HTERT RPE-1 (cell line): ENCODE measurements around the gene OTUD3.
"Not testable (repeated sequence)": the region's sequence is repeated elsewhere in the genome, so short reads cannot be mapped to it uniquely, and the experiment has no call there.

Experiments used
- in situ Hi-C: fragments of 300-500 bp; cut with MboI; formaldehyde crosslinking; loops from 4 replicates; pipeline ENCODE4 v1.14.3; 2020; ENCODE audit warnings: low sequenced_read_pairs

Gene OTUD3

DNA sequence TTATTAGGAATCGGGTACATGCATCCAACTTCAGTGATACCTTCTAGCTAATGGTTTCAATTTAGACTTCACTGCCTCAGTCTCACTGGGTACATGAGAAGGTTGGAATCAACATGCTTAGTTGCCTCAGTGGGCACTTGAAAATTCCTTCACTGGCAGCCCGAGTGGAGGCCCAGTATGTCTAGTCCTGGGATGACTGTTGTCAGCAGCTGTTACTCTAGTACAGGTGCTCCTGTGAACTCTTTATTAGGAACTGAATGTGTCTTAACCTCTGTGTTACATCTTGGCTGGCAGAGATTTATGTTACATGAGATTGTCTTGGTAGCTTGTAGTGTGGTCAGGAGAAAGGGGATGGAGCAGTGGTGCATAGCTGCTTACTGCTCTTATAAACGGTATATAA is 27.8 kb downstream of the OTUD3 start:
- in situ Hi-C loops = no loop called here

- in situ Hi-C loops = no loop called here
These were observed 28.5 kb downstream of the OTUD3 start for GRCh38 chr1:19910650-19911049.

DNA sequence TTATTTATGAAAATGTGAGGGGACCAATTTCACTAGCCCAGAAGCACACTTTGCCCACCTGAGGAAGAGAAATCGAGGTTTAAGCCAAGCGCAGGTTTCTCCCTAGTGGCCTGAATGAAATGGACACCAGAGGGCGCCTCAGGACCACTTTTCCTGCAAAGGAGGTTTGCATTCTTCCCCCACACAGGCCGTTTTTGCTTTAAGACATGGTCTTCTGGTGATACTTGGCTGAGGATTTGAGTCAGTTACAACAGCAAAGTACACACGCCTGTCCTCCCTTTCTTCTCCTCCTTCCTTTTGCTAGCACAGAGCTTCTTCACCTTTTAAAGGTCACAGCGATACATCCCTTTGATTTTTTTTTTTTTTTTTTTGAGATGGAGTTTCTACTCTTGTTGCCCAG is 35.9 kb downstream of the OTUD3 start:
- in situ Hi-C loops = no loop called here

DNA sequence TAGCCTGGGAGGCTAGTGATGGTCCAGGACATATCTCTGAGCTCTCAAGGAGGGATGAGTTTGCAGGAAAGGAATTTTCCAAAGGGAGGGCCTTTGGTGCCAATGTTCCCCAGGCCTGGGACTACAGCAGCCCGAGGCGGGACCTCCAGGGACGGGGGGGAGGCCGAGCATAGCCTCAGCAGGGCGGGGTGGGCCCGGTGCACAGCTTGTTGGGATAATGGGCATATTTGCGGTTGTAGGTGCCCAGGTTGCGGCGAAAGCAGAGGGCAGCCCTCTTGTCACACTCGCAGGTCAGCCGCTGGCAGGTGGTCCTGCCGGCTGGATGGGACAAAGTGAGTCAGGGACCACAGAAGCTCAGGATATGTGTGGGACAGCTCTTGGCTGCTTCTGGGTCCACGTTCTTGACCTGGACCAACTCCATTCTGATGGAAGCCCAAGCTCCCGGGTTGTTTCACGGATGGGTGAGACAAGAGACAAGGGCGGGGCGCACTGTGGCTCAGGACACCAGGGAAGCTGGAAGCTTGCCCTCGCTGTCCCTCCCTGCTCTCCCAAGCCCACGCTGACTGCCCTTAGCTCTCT is 38.0 kb downstream of the OTUD3 start:
- in situ Hi-C loops = no loop called here

DNA sequence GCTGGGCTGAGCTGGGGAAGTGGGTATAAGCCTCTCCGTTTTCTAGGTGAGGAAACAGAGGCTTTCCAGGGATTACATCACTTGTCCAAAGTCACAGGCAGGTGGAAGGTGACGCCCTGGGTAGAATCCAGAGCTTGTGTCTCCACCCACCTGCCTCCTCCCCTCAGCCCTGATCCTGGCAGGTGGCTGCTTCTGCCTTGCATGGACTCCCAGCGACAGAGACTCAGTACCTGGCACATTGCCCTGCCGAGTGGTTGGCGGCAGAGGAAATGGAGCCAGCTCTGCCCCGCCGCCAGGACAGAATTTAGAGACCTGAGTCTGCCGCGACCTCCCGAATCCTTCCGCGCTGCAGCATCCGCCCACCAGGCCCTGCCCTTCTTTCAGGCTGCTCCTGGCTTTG is 39.1 kb downstream of the OTUD3 start:
- in situ Hi-C loops = no loop called here

DNA sequence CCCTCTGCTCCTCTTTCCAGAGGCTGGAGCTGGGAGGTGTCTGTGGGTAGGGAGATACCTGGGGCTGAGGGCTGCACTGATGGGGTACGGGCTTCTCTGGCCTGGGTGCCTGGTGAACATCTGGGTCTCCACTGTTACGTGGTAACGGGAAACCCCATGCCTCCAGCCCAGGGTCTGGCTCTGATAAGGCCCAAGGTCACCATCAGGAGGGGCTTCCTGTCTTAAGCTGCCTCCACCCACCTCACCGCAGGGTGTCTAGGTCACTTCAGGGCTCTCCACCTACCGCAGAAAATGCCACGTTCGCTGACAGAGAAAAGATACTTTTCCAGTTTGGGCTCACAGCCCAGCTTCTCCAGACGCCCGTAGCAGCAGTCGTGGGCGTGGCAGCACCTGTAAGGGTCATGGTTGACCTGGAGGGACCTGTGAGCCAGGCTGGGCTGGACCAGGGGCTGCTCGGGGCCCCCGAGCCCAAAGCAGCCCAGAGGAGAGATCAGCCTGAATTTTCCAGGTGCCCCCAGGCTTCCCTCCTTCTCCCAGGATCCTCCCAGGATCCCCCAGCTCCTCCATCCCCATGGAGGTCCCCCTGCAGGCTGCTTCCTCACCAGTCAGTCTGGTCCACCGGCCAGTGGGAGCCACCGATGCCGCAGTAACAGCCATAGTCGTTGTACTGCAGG is 40.0 kb downstream of the OTUD3 start:
- in situ Hi-C loops = no loop called here

- in situ Hi-C loops = no loop called here
These were observed 41.1 kb downstream of the OTUD3 start, which contains the start of gene PLA2G2E for GRCh38 chr1:19923137-19923952. Gene PLA2G2E (minus strand): TSS chr1:19923617. CDS start chr1:19923559, 58 bp downstream.

DNA sequence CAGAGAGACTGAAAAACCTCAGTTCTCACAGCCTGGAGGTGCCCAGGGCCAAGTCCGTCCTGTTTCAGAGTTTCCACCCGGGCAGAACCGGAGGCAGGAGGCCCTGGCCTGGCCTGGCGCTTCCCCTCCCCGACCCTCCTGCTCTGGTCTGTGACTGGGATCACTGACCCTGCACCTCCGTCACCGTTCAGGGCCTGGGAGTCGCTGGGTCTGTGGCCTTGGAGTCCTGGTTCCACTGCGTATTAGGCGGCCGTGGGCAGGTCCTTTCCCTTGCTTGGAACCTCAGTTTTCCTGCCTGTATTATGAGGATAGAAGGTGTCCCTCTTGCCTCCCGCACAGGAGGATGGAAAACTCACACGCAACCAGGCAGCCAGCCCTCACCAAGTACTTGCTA is 41.8 kb downstream of the OTUD3 start:
- in situ Hi-C loops = no loop called here

GRCh38 chr1:19925342-19926070 is 43.3 kb downstream of the OTUD3 start:
- in situ Hi-C loops = no loop called here

- in situ Hi-C loops = no loop called here
These were observed 44.3 kb downstream of the OTUD3 start for GRCh38 chr1:19926296-19927129.

- in situ Hi-C loops = not testable (repeated sequence)
These were observed 44.9 kb downstream of the OTUD3 start for GRCh38 chr1:19927130-19927421.

DNA sequence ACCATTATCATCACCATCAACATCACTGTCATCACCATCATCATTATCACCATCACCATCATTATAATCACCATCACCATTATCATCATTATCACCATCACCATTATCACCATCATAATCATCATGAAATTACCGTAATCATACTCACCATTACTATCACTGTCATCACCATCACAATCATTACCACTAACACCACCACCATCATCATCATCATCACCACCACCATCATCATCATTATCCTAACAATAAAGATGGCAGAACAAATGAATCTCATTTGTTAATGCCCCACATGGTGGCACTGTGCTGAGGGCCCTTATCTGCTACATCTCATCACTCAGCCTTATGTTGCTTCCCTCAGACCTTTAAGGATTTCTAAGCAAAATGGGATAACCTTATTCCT is 50.7 kb downstream of the OTUD3 start:
- in situ Hi-C loops = no loop called here

DNA sequence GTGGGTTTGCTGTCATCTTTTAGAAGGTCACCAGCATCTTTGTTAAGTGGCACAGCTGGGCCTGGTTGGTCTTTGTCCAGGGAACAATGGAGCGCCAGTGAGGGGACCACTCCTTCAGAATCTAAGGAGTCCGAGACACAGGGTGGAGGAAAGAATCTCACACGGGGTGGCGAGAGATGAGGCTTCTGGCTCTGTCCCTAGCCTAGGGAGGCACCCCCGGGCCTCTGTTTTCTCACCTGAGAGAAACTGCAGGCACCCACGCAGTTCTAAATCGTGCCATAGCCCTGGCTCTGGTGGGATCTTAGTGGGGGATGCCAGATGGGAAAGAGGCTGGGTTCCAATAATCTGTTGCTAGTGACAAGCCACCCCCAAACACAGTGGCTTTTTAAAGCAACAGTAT is 52.1 kb downstream of the OTUD3 start:
- in situ Hi-C loops = no loop called here

DNA sequence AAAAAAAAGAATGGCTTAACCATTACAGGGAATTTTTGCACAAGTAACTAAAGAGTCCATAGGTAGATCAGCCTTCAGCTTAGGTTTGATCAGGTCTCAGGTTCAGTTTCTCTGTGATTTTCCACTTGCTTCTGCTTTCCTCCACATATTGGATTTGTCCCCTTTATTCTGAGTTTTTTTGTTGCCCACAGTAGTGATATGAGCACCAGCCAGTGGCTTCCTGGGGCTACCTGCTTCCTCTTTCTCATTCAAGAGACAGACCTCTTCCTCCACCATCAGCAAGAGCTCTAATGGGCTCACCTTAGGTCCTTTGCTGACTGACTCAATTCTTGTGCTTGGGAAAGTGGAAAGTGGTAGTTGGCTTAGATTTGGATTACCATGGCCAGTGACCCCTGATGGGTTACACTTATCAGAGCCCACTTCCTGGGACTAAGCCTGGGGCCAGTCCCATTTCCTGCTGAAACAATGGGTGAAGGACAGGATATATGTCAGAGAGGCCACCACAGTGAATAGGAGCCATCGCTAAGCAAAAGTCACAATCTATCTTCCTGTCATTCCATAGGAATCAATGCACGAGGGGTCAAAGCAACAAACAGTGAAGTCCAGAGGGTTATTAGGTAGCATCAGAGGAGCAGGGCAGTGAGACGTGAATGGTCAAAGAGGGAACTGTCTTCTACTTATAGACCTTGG is 54.0 kb downstream of the OTUD3 start:
- in situ Hi-C loops = no loop called here

GRCh38 chr1:19938472-19938871 is 56.3 kb downstream of the OTUD3 start:
- in situ Hi-C loops = no loop called here

- in situ Hi-C loops = no loop called here
These were observed 58.5 kb downstream of the OTUD3 start for GRCh38 chr1:19940486-19941205.

DNA sequence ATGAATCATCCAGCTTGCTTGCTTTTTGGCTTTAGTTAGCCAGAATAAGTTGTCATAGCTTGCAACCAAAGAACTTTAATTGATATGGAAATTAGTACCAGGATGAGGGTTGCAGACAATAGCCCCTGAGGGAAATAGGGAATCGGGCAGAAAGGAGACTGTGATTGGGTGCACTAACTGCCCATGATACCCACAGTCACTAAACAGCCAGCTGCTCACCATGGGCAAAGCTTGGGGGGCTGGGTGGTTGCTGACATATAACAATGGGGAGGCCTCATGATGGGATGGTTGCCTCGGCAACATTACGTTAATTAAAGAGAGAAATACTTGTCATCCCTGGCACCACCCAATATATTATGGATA is 59.0 kb downstream of the OTUD3 start:
- in situ Hi-C loops = no loop called here

- in situ Hi-C loops = no loop called here
These were observed 59.9 kb downstream of the OTUD3 start for GRCh38 chr1:19942088-19942487.

DNA sequence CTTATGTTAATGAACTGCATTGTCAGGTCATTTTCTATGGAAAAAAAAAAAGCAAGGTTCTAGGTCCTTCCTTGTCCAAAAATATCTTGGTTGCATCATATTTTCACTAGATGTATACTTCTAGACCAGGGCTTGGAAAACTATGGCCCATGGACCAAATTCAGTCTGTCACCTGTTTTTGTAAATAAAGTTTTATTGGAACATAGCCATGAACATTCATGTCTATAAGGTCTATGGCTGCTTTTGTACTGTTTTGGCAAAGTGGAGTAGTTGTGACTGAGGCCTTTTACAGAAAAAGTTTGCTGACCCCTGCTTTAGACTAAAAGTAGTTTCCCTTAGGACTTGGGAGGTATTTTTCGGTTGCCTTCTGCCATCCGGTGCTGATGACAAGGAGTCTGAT is 60.5 kb downstream of the OTUD3 start:
- in situ Hi-C loops = no loop called here

DNA sequence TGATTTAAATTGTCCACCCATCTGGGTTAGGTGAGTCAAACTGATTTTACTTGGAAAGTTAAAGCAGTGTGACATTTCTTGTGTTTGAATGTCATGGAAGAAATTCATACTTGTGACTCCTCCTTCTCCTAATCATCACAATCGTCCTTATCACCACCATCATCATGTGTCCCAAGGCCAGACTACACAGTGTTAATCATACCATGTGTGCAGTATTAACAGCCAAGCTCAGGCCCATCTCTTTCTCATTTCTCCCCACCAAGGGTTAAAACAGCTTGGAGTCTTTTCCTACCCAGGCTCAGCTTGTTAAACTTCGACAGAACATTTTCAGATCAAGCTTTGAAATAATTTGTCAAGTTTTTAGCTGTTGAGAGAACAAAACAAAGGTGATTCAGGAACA is 63.7 kb downstream of the OTUD3 start:
- in situ Hi-C loops = no loop called here
